GM18907 (cell line): Measurements from ENCODE around the gene LAPTM5.

ENCODE experiments used
- ATAC-seq: cut with Tn5 transposase; IDR thresholded peaks from one replicate; pipeline ENCODE4 v1.9.1; 2021; ENCODE audit warnings: mild to moderate bottlenecking, moderate library complexity; ENCODE audit not compliant: unreplicated experiment

LAPTM5 gene

GRCh38 chr1:30758121-30758688 is 631 bp upstream of the LAPTM5 start:
- no peak for ATAC-seq

GRCh38 chr1:30756545-30757351 is 826 bp downstream of the LAPTM5 start:
- peak; percentile 22 for ATAC-seq

- no peak for ATAC-seq
Measured at GRCh38 chr1:30756206-30756544, 1.4 kb downstream of the LAPTM5 start.

DNA sequence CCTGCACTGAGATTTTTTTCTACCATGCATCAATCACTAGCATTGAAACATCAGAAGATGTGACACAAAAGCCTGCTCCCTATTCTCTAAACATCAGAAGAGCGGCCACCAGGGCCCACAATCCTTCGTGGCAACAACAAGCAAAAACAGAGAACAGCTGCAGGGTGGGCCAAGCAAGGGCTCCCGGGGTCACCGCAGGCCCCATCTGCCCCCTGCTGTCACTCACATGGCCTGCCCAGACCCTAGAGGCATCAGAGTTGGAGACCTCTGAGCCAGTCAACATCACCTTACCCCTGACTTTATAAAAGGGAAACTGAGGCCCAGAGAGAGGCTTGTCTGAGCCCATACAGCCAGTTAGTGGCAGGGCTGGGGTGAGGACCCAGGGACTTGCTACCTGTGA is 1.8 kb downstream of the LAPTM5 start:
- no peak for ATAC-seq

DNA sequence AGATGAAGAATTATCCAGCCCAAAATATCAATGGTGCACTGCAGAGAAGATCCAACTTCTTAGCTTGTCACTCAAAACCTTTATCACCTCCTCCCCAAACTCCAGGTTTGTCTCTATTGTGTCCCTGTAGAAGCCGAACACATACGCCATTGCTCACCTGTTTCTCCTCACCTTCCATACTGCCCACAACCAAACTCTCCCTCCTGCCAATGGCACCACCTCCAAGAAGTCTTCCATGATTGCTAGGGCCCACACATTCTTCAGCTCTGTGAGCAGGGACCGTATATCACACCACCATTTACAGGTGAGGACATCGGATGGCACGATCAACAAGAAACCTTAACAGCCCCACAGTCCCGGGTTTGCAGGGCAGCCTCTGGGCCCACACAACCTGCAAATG is 2.2 kb downstream of the LAPTM5 start:
- no peak for ATAC-seq

- peak; percentile 53 for ATAC-seq
Measured at GRCh38 chr1:30754684-30755171, 2.8 kb downstream of the LAPTM5 start.

DNA sequence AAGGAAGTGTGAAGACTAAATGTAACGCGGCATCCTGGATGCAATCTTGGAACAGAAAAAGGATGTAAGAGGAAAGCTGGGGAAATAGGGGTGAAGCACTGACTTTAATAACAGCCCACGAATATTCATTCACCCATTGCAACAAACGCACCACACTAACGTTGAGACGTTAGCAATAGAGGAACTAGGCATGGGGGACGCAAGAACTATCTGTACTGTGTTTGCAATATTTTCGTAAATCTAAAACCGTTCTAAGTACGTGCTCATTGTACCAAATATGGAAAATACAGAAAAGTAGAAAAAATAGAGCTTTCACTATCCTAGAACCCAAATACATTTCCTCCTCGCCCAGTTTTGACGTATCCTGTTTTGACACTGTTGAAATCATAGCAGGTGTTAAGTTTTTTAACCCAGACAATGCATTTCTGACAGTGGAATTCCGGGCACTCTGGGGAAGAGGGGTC is 3.9 kb downstream of the LAPTM5 start:
- ATAC-seq, result no peak

- no peak for ATAC-seq
Measured at GRCh38 chr1:30753118-30753517, 4.5 kb downstream of the LAPTM5 start.

DNA sequence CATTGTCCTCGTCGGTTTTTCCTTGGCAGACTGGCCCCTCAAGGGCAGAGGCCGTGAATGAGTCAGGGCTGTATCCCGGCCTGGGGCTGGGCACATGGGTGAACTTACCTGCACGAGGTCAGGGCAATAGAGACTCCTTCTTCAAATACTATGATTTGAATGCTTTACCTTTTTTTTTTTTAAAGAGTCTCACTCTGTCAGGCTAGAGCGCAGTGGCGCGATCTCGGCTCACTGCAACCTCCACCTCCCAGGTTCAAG is 5.0 kb downstream of the LAPTM5 start:
- ATAC-seq, result no peak

- no peak for ATAC-seq
Measured at GRCh38 chr1:30751830-30752650, 5.5 kb downstream of the LAPTM5 start.

GRCh38 chr1:30750731-30751291 is 6.8 kb downstream of the LAPTM5 start:
- peak; percentile 29 for ATAC-seq

GRCh38 chr1:30749691-30750583 is 7.6 kb downstream of the LAPTM5 start:
- no peak for ATAC-seq

DNA sequence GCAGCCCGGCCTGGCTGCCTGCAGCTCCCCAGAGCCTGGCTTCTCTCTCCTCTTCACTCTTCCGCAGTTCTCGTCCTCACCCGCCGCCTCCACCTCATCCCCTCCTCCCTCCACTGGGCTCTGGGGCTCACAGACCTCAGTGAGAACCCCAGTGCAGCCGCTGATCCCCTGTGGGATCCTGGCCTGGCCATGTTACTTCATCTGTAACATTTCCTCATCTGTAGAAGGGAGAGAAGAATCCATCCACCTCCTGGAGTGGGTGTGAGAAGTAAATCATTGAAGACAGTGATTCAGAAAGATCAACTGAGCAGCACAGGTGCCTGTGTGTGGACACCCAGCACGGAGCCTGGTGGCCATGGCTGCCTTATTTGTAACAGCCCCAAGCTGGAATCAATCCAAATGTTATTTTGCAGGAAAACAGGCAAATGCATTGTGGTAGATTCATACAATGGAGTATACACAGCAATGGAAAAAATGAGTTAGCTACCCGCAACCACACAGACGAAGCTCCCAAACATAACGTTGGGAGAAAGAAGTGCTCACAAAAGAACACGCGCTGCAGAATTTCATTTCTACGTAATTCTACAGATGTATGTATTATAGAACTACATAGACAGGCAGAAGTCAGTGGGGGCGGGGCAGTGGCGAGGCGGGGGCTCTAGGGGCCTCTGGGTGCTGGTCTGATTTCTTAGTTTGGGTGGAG is 8.7 kb downstream of the LAPTM5 start:
- peak; percentile 19 for ATAC-seq

DNA sequence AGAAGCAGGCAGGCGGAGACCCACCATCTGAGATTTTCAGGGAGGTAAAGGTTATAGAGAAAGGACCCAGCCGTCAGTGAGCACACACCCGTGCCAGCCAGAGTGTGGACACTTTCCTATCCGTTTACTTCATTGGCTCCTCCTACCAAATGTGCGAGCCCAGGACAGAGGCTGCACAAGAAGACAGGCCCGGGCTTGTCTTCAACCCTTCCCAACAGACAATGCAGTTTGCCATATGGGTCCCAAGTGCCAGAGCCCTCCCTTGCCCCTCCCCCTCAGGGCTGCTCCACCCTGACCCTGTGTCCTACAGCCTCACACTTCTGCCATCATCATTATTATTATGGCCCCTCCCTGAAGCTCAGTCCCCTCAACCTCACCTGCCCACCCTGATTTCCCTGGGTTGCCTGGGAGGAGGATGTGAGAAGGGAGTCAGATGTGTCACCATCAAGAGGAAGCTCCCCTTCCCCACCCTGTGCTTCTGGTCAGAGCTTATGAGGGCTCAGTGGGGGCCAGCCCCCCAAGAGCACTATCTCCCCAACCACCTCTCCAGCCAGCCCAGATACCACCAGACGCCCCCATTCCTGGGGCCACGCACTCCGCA is 9.4 kb downstream of the LAPTM5 start:
- ATAC-seq, result peak; percentile 4

DNA sequence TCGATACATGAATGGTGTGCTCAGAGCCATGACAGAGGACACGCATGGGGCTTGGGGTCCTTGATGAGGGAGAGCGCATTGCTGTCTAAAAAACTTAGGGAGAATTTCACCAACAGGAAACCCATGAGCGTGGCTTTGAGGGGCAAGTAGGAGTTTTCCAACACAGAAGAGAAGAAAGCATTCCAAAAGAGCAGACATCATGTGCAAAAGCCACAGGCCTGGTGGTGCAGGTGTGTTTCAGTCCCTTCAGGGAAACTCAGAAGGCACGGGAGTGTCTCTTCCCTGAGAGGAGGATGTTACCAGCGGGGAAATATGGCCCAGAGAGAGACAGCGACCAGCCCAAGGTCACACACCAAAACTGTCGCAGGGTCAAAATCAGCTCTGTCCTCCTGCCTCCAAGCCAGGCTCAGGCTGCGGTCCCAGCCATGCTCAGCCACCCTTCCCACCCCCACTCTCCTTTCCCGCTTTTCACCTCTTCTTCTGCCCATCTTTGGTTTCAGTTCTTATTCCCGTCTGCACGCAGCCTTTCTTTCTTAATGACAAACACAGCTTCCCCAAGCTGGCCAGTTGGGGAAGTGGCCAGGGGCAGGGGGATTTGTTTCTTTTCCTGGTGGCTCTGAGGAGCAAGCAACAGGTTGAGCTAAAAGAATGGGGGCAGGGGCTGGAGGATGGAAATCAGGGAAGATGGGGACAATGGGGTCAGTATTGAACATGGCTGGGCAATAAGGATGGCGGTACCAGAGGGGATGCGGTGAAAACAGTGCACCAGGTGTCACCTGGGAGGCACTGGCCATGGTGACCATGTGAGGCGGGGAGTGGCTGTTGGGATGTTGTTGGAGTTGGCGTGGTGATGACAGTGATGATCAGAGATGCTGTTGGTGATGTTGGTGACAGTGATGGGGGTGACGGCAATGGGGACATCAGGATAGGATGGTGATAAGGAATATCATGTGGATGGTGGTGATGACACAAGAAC is 10.3 kb downstream of the LAPTM5 start:
- no peak for ATAC-seq

DNA sequence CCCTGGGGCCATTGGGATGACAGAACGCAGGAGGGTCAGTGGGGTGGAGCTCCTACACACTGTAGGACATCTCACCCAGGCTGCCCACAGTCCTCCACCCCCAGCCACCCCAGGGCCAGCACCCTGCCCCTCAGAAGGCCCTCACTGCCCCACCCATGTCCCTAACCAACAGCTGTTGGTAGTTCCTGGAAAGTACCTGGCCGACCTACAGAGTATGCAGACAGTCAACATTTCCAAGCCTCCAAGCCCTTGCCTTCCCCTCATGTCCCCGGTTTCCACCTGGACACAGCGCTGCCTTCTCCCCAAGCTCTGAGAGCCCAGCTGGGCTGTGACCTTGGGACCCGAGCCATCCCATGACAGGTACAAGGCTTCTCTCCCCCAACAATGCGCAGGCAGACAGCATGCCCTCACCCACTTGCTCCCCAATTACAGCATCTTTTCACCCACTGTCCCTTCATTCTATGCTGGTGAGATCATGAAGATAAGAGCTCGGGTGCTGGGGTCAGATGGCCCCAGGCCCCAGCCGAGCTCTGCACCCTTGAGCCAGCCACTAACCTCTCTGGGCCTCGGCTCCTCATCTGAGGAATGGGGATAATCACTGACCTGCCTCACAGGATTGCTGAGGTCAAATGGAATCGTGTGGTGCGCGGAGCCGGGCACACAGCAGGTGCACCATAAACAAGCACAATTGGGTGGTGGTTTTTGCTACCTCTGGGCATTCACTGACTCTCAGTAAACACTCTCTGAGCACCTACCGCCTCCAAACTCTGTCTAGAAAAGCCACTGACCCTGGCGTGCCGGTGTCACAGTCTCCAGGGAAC is 11.2 kb downstream of the LAPTM5 start:
- no peak for ATAC-seq

GRCh38 chr1:30745834-30746208 is 11.8 kb downstream of the LAPTM5 start:
- no peak for ATAC-seq
